ENCODE data around the gene PROX1. TPM values are rescaled to one million over a fixed set of nuclear protein-coding genes. Genes with fewer than 3 reads are reported as not detected.

The PROX1 gene
- total RNA-seq, 2 experiments from 2014 or later, result not detected

- intact Hi-C loops (cut with micrococcal nuclease; ENCODE audit: unreplicated experiment), result no loop called here
- POLR2A ChIA-PET, result no interaction called here
- BruUV-seq (replicated peaks), result no TSS peak
- Histone ChIP-seq H2AFZ (ENCODE audit: low read length) (no peak overlapping the region), H3K4me3 (ENCODE audit: low read depth, low read length, poor library complexity, severe bottlenecking) (no peak overlapping the region), H3K9me3 (ENCODE audit: low read length) (no peaks in the 10 kb centered on the region), H3K4me2 (ENCODE audit: low read length) (no peak overlapping the region), H3K79me2 (ENCODE audit: insufficient read depth, low read depth, low read length) (no peaks in the 10 kb centered on the region), H3K4me1 (ENCODE audit: insufficient read depth, low read length, poor library complexity, severe bottlenecking) (no peaks in the 10 kb centered on the region), H3K27ac (ENCODE audit: low read depth, low read length, poor library complexity, severe bottlenecking) (no peak overlapping the region), H3K36me3 (ENCODE audit: insufficient read depth, low read length) (no peaks in the 10 kb centered on the region), H3K9me2 (ENCODE audit: insufficient read depth, low read length) (no peaks in the 10 kb centered on the region), H4K20me1 (ENCODE audit: insufficient read depth, low read length) (no peaks in the 10 kb centered on the region)
- no peak for TF ChIP-seq CTCF (conservative IDR thresholded peaks at IDR 0.05; ENCODE audit: low read length)
- no peak for TF ChIP-seq EZH2phosphoT487 (IDR thresholded peaks at IDR 0.05; ENCODE audit: borderline replicate concordance, low read depth, low read length)
- CTCF ChIA-PET (ENCODE audit: unreplicated experiment), result no interaction called here
- DNase-seq (ENCODE audit: low spot score), result no peak
These were observed 2.4 kb upstream of the PROX1 start for GRCh38 chr1:213985209-213986019.

- H3K27ac ChIP-seq (ENCODE audit: low read depth, low read length, poor library complexity, severe bottlenecking), result no peak overlapping the region
- no peaks in the 10 kb centered on the region for H3K36me3 ChIP-seq (ENCODE audit: insufficient read depth, low read length)
- H3K4me1 ChIP-seq (ENCODE audit: insufficient read depth, low read length, poor library complexity, severe bottlenecking), result no peaks in the 10 kb centered on the region
- H3K4me2 ChIP-seq (ENCODE audit: low read length), result no peak overlapping the region
- POLR2A ChIA-PET, result interaction anchor here (1.1 kb wide), 1 partner anchor 84 kb away, joined by 4 read pairs; no protein-coding TSS in a partner anchor
- BruUV-seq (replicated peaks), result no TSS peak
- H3K79me2 ChIP-seq (ENCODE audit: insufficient read depth, low read depth, low read length), result no peaks in the 10 kb centered on the region
- no peak overlapping the region for H3K4me3 ChIP-seq (ENCODE audit: low read depth, low read length, poor library complexity, severe bottlenecking)
- no peaks in the 10 kb centered on the region for H4K20me1 ChIP-seq (ENCODE audit: insufficient read depth, low read length)
- no peak for DNase-seq (ENCODE audit: low spot score)
- intact Hi-C loops (cut with micrococcal nuclease; ENCODE audit: unreplicated experiment), result no loop called here
- no peak overlapping the region for H2AFZ ChIP-seq (ENCODE audit: low read length)
- TF ChIP-seq EZH2phosphoT487 (IDR thresholded peaks at IDR 0.05; ENCODE audit: borderline replicate concordance, low read depth, low read length) (no peak), CTCF (conservative IDR thresholded peaks at IDR 0.05; ENCODE audit: low read length) (no peak)
- CTCF ChIA-PET (ENCODE audit: unreplicated experiment), result no interaction called here
- H3K9me2 ChIP-seq (ENCODE audit: insufficient read depth, low read length), result no peaks in the 10 kb centered on the region
- H3K9me3 ChIP-seq (ENCODE audit: low read length), result no peaks in the 10 kb centered on the region
These were observed 1.5 kb upstream of the PROX1 start for GRCh38 chr1:213986020-213986924.

All from OCI-LY7 (cell line).